ENCODE data around the gene TRIM31. TPM values are rescaled to one million over a fixed set of nuclear protein-coding genes. Genes with fewer than 3 reads are reported as not detected.

The TRIM31 gene
- total and polyA plus RNA-seq, 10 of the 15 experiments (the other 5 are each of a cell fraction or from before 2014, with no cell fraction given): 0.09 to 20.5 (median 0.31) TPM; not detected in 3

GRCh38 chr6:30102414-30102969, 10.4 kb downstream of the TRIM31 start:
- peak overlapping the region; percentile 49; the same call in 1 of the 2 replicates for H3K4me2 ChIP-seq (ENCODE audit: control insufficient read depth, insufficient read depth)
- no peak for FAIRE-seq
- H3K79me2 ChIP-seq (ENCODE audit: control insufficient read depth, insufficient read depth, low read length): no peaks in the 10 kb centered on the region
- POLR2A ChIA-PET: interaction anchor here (0.9 to 5.0 kb wide), 4 partner anchors 22 to 35 kb away, joined by 3 to 54 read pairs (median 22); partner anchors contain the start of gene PPP1R11
- RAD21 ChIA-PET (ENCODE audit: unreplicated experiment): interaction anchor here (0.8 to 9.0 kb wide), 22 partner anchors 8 to 254 kb away, joined by 3 to 333 read pairs (median 4); partner anchors contain the start of genes POLR1H, PPP1R11, TRIM26 and TRIM31
- intact Hi-C loops (cut with micrococcal nuclease; ENCODE audit: unreplicated experiment): no loop called here
- H3K9me3 ChIP-seq (replicated peaks; ENCODE audit: control insufficient read depth, insufficient read depth, low read length): no peaks in the 10 kb centered on the region
- in situ Hi-C loops (cut with MboI): no loop called here
- peak; percentile 32 for ATAC-seq
- peaks cover 12 to 27% of the 10 kb centered on the region in 2 experiments for H3K27me3 ChIP-seq (replicated peaks in 1 of 2; ENCODE audit: control insufficient read depth in 2 of 2, insufficient read depth in 2 of 2, low read length in 1 of 2)
- CTCF ChIA-PET: interaction anchor here (0.9 to 6.6 kb wide), 28 partner anchors 11 to 455 kb away, joined by 3 to 561 read pairs (median 5); partner anchors contain the start of genes POLR1H, PPP1R11, TRIM10 and TRIM26
- no peak for DNase-seq (ENCODE audit: low read depth, low spot score)
- SMC1A ChIA-PET (ENCODE audit: uncharacterized antibody, unreplicated experiment): interaction anchor here (0.9 to 16.6 kb wide), 13 partner anchors 8 to 111 kb away, joined by 3 to 647 read pairs (median 8); partner anchors contain the start of genes PPP1R11, TRIM26, TRIM31 and TRIM40
- BruUV-seq (replicated peaks): no TSS peak
- H2AFZ ChIP-seq (ENCODE audit: control insufficient read depth, low read depth, low read length): no peak overlapping the region; the same call in 1 of the 2 replicates
- H3K4me1 ChIP-seq (ENCODE audit: control insufficient read depth, insufficient read depth, low read length): peaks cover 19% of the 10 kb centered on the region
- no peak for TF ChIP-seq NR2F1 (conservative IDR thresholded peaks at IDR 0.05)
- no peak for TF ChIP-seq HDAC6 (IDR thresholded peaks at IDR 0.05; ENCODE audit: unreplicated experiment)
- H3K4me3 ChIP-seq: no peak overlapping the region
- H4K20me1 ChIP-seq (ENCODE audit: control insufficient read depth, insufficient read depth): no peaks in the 10 kb centered on the region
- no peak overlapping the region for H3K27ac ChIP-seq (ENCODE audit: control insufficient read depth, insufficient read depth)
- 28% methylated on average over 15 of the region's 15 CpGs for WGBS (ENCODE audit: insufficient coverage, insufficient replicate concordance, low lambda C conversion rate, missing lambda C conversion rate)
- H3K36me3 ChIP-seq (ENCODE audit: control insufficient read depth in 2 of 2, insufficient read depth in 2 of 2, low read length in 1 of 2): no peaks in the 10 kb centered on the region
- no peak overlapping the region for H3K9ac ChIP-seq (ENCODE audit: control insufficient read depth, insufficient read depth, low read length)

DNA sequence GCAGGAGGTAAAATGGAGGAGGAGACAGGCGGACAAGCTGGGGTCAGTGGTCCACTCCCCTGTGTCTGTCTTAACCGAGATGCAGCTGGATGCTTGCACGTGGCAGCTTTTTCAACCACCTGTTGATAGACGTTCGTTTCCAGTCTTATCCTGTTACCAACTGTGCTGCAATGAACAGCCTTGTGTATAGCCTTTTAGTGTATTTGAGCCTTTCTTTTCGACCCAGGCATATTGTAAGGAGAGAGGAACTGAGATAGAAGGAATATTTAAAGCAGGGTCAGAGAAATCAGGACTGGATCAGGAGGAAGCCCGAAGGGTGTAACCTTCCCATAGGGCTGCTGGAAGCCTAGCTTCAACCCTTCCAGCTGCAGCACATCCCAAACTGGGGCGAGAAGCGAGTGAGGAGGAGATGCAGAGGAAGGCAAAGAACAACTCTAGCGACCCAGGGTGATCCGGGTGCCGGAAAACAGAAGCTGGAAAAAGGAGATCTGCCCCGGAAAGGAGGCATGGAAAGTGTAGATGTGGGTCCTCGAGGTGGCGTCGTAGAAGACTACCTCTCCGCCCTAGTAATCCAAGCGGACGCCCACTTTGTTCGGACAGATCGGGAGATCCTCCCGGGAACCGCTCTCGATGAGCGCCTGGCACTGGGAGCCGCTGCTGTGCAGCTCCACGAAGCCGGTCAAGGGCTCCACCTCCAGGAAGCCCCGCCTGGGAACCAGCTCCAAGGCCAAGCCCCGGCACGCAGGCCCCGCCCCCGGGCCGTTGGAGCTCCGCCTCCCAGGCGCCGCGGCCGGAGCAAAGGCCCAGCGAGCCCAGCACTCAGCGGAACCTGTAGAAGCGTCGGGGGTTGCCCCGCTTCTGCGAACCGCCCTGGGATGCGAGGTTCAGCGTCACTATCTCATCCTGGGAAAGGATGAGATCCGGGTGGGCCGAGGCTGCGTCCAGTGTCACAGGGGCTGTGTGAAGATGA, 11.2 kb downstream of the TRIM31 start:
- H3K79me2 ChIP-seq (ENCODE audit: control insufficient read depth, insufficient read depth, low read length): no peaks in the 10 kb centered on the region
- H4K20me1 ChIP-seq (ENCODE audit: control insufficient read depth, insufficient read depth): no peaks in the 10 kb centered on the region
- no peak overlapping the region for H3K27ac ChIP-seq (ENCODE audit: control insufficient read depth, insufficient read depth)
- ChIA-PET SMC1A (ENCODE audit: uncharacterized antibody, unreplicated experiment) (interaction anchor here (0.9 to 16.6 kb wide), 3 partner anchors 9 to 35 kb away, joined by 4 to 647 read pairs (median 5); partner anchors contain the start of genes PPP1R11 and TRIM40), POLR2A (interaction anchor here (0.9 to 1.6 kb wide), 2 partner anchors 23 to 35 kb away, joined by 3 to 4 read pairs; partner anchors contain the start of gene PPP1R11), RAD21 (ENCODE audit: unreplicated experiment) (interaction anchor here (0.7 to 9.0 kb wide), 11 partner anchors 10 to 158 kb away, joined by 3 to 333 read pairs (median 3); partner anchors contain the start of genes PPP1R11, TRIM31 and TRIM40), CTCF (interaction anchor here (0.6 to 6.6 kb wide), 21 partner anchors 10 to 454 kb away, joined by 3 to 561 read pairs (median 4); partner anchors contain the start of genes POLR1H, PPP1R11, TRIM26 and TRIM31)
- peaks cover 19% of the 10 kb centered on the region for H3K4me1 ChIP-seq (ENCODE audit: control insufficient read depth, insufficient read depth, low read length)
- intact Hi-C loops (cut with micrococcal nuclease; ENCODE audit: unreplicated experiment): no loop called here
- peak overlapping the region; percentile 72 for H3K4me2 ChIP-seq (ENCODE audit: control insufficient read depth, insufficient read depth)
- in situ Hi-C loops (cut with MboI): no loop called here
- no TSS peak for BruUV-seq (replicated peaks)
- DNase-seq (ENCODE audit: low read depth, low spot score) (no peak), FAIRE-seq (no peak), ATAC-seq (peak; percentile 87)
- H2AFZ ChIP-seq (ENCODE audit: control insufficient read depth, low read depth, low read length): peak overlapping the region; percentile 57
- H3K36me3 ChIP-seq (ENCODE audit: control insufficient read depth in 2 of 2, insufficient read depth in 2 of 2, low read length in 1 of 2): no peaks in the 10 kb centered on the region
- peaks cover 12 to 27% of the 10 kb centered on the region in 2 experiments for H3K27me3 ChIP-seq (replicated peaks in 1 of 2; ENCODE audit: control insufficient read depth in 2 of 2, insufficient read depth in 2 of 2, low read length in 1 of 2)
- TF ChIP-seq CTCF (IDR thresholded peaks at IDR 0.05 in 2 of 3, conservative IDR thresholded peaks at IDR 0.05 in 1 of 3; ENCODE audit: control insufficient read depth in 2 of 3, extremely low read depth in 1 of 3, insufficient read depth in 1 of 3, low read depth in 3 of 3, low read length in 3 of 3) (peak in 1 of 3 experiments; percentile 24; a peak in 2 of 6 replicates), IKZF1 (conservative IDR thresholded peaks at IDR 0.05) (peak; percentile 50), NR2C2 (IDR thresholded peaks at IDR 0.05; ENCODE audit: borderline replicate concordance, control insufficient read depth, insufficient read length, low read depth) (no peak)
- H3K4me3 ChIP-seq: peak overlapping the region; percentile 3; the same call in 1 of the 2 replicates
- H3K9ac ChIP-seq (ENCODE audit: control insufficient read depth, insufficient read depth, low read length): no peak overlapping the region
- no peaks in the 10 kb centered on the region for H3K9me3 ChIP-seq (replicated peaks; ENCODE audit: control insufficient read depth, insufficient read depth, low read length)
- 1% methylated on average over 51 of the region's 51 CpGs for WGBS (ENCODE audit: insufficient coverage, insufficient replicate concordance, low lambda C conversion rate, missing lambda C conversion rate)

Measured in GM12878 (cell line).